IMR-90 (cell line): ENCODE data around the gene CMC2. TPM values are rescaled to one million over a fixed set of nuclear protein-coding genes. Genes with fewer than 3 reads are reported as not detected.

ENCODE experiments used
- ATAC-seq: fragments of 200-7000 bp; cut with Tn5 transposase; 2 replicates; pipeline ENCODE4 v1.9.1; 2020; ENCODE audit warnings: low read depth, mild to moderate bottlenecking, moderate library complexity
- BruUV-seq: library from RNA; stranded (reverse); fragments of 400-500 nt; replicated peaks from 2 replicates; lab custom pipeline; 2021; lab: Mats Ljungman, UMichigan
- CTCF ChIA-PET: fragments of 300-600 bp; formaldehyde crosslinking; extraction: SDS; loops from one replicate; lab custom pipeline; 2021; ENCODE audit warnings: antibody characterized with exemption; lab: Yijun Ruan, JAX
- POLR2A ChIA-PET: fragments of 300-600 bp; sonication (Branson Sonifier 250); formaldehyde crosslinking; loops from one replicate; lab custom pipeline; 2022; ENCODE audit warnings: antibody characterized with exemption; ENCODE audit not compliant: unreplicated experiment; lab: Charles Lee
- DNase-seq: peaks from one replicate; pipeline ENCODE4 v3.0.0; 2013
- H2AFZ ChIP-seq: replicated peaks from 2 replicates; pipeline ENCODE3; 2013; ENCODE audit warnings: low read length, mild to moderate bottlenecking; ENCODE audit not compliant: poor library complexity
- H2AK5ac ChIP-seq: 2 replicates; pipeline ENCODE4 v1.6.1; 2013; ENCODE audit warnings: low read depth, low read length, inconsistent platforms
- H2AK9ac ChIP-seq: replicated peaks from 2 replicates; pipeline ENCODE3; 2013; ENCODE audit warnings: mild to moderate bottlenecking, low read depth, low read length, moderate library complexity; ENCODE audit not compliant: poor library complexity
- H2BK120ac ChIP-seq: 2 replicates; pipeline ENCODE4 v1.6.1; 2013; ENCODE audit warnings: low read depth, low read length, inconsistent platforms
- H2BK15ac ChIP-seq: 3 replicates; pipeline ENCODE4 v1.6.1; 2013; ENCODE audit warnings: low read depth, low read length, inconsistent platforms
- H2BK20ac ChIP-seq: 2 replicates; pipeline ENCODE4 v1.6.1; 2013; ENCODE audit warnings: low read depth, mild to moderate bottlenecking, inconsistent platforms, low read length, moderate library complexity
- H2BK5ac ChIP-seq: 2 replicates; pipeline ENCODE4 v1.6.1; 2013; ENCODE audit warnings: mild to moderate bottlenecking, low read depth, low read length, inconsistent platforms; ENCODE audit not compliant: poor library complexity, severe bottlenecking
- H3K14ac ChIP-seq: replicated peaks from 2 replicates; pipeline ENCODE4 v1.6.1; 2013; ENCODE audit warnings: low read depth, low read length, inconsistent platforms
- H3K18ac ChIP-seq: 2 replicates; pipeline ENCODE4 v1.6.1; 2013; ENCODE audit warnings: low read depth, low read length, control low read depth
- H3K23ac ChIP-seq: 2 replicates; pipeline ENCODE4 v1.6.1; 2013; ENCODE audit warnings: low read depth, low read length, inconsistent platforms
- H3K27ac ChIP-seq: 2 replicates; pipeline ENCODE4 v1.5.1; 2013; ENCODE audit warnings: mild to moderate bottlenecking, control low read depth, low read length; ENCODE audit not compliant: insufficient read depth
- H3K27me3 ChIP-seq: 2 replicates; pipeline ENCODE4 v1.6.1; 2013; ENCODE audit warnings: low read length; ENCODE audit not compliant: control insufficient read depth, insufficient read depth
- H3K36me3 ChIP-seq: 2 replicates; pipeline ENCODE4 v1.6.1; 2013; ENCODE audit warnings: low read length, mixed read lengths; ENCODE audit not compliant: control insufficient read depth, insufficient read depth
- H3K4ac ChIP-seq: 2 replicates; pipeline ENCODE4 v1.6.1; 2013; ENCODE audit warnings: low read depth, low read length, inconsistent platforms
- H3K4me1 ChIP-seq: 2 replicates; pipeline ENCODE4 v1.6.1; 2013; ENCODE audit warnings: low read length, mixed read lengths; ENCODE audit not compliant: control insufficient read depth, insufficient read depth
- H3K4me2 ChIP-seq: 2 replicates; pipeline ENCODE4 v1.6.1; 2013; ENCODE audit warnings: low read depth, mild to moderate bottlenecking, control low read depth, low read length, moderate library complexity
- H3K4me3 ChIP-seq: 2 replicates; pipeline ENCODE4 v1.5.1; 2013; ENCODE audit warnings: low read depth, mild to moderate bottlenecking, control low read depth, low read length, moderate library complexity; ENCODE audit not compliant: insufficient read depth
- H3K56ac ChIP-seq: 2 replicates; pipeline ENCODE4 v1.6.1; 2013; ENCODE audit warnings: low read length, inconsistent platforms; ENCODE audit not compliant: insufficient read depth; ENCODE audit errors: extremely low read depth
- H3K79me1 ChIP-seq, 2 experiments: 2 replicates each; pipeline ENCODE4 v1.6.1; 2013; ENCODE audit warnings: low read length in 2 of 2, inconsistent platforms in 1 of 2, low read depth in 1 of 2
- H3K9ac ChIP-seq: 2 replicates; pipeline ENCODE4 v1.6.1; 2013; ENCODE audit warnings: low read depth, low read length, control low read depth
- H3K9me1 ChIP-seq: 2 replicates; pipeline ENCODE4 v1.6.1; 2013; ENCODE audit warnings: low read length, inconsistent platforms; ENCODE audit not compliant: insufficient read depth
- H3K9me3 ChIP-seq: 2 replicates; pipeline ENCODE4 v1.6.1; 2013; ENCODE audit warnings: low read length; ENCODE audit not compliant: control insufficient read depth, insufficient read depth
- H4K20me1 ChIP-seq: 2 replicates; pipeline ENCODE4 v1.6.1; 2013; ENCODE audit warnings: low read length, inconsistent platforms; ENCODE audit not compliant: insufficient read depth
- H4K5ac ChIP-seq: 2 replicates; pipeline ENCODE4 v1.6.1; 2013; ENCODE audit warnings: mild to moderate bottlenecking, low read depth, low read length, control low read depth
- H4K8ac ChIP-seq, 2 experiments: 2 replicates each; pipeline ENCODE4 v1.6.1; 2013; ENCODE audit warnings: low read depth in 2 of 2, low read length in 2 of 2, control low read depth in 1 of 2, inconsistent platforms in 1 of 2
- H4K91ac ChIP-seq: 2 replicates; pipeline ENCODE4 v1.6.1; 2013; ENCODE audit warnings: low read depth, low read length, inconsistent platforms; ENCODE audit not compliant: insufficient read depth
- BHLHE40 ChIP-seq: fragments of 150-350 bp; IDR thresholded peaks from 2 replicates; pipeline ENCODE4 v1.6.1; 2016; ENCODE audit warnings: mild to moderate bottlenecking, low read depth, low read length
- CHD1 ChIP-seq: IDR thresholded peaks from 2 replicates; pipeline ENCODE4 v1.6.1; 2012; ENCODE audit warnings: low read depth, low read length, improper control_type of control experiment
- CTCF ChIP-seq: conservative IDR thresholded peaks from 2 replicates; pipeline ENCODE4 v1.5.1; 2012; ENCODE audit warnings: mild to moderate bottlenecking, low read depth, low read length, improper control_type of control experiment
- ELK1 ChIP-seq: fragments of 150-350 bp; IDR thresholded peaks from 2 replicates; pipeline ENCODE4 v1.6.1; 2016; ENCODE audit warnings: low read depth, mild to moderate bottlenecking, low read length, moderate library complexity, borderline replicate concordance
- FOS ChIP-seq: fragments of 150-350 bp; IDR thresholded peaks from 2 replicates; pipeline ENCODE4 v1.6.1; 2016; ENCODE audit warnings: low read depth, low read length
- MAFK ChIP-seq: IDR thresholded peaks from 2 replicates; pipeline ENCODE4 v1.6.1; 2012; ENCODE audit warnings: low read depth, low read length, improper control_type of control experiment
- MAZ ChIP-seq: IDR thresholded peaks from 2 replicates; pipeline ENCODE4 v1.6.1; 2012; ENCODE audit warnings: low read depth, mild to moderate bottlenecking, low read length, improper control_type of control experiment, moderate library complexity, borderline replicate concordance
- MXI1 ChIP-seq: IDR thresholded peaks from 2 replicates; pipeline ENCODE4 v1.6.1; 2012; ENCODE audit warnings: low read depth, mild to moderate bottlenecking, low read length, moderate library complexity, borderline replicate concordance
- NFE2L2 ChIP-seq: fragments of 150-350 bp; IDR thresholded peaks from 2 replicates; pipeline ENCODE4 v1.6.1; 2016; ENCODE audit warnings: low read depth, mild to moderate bottlenecking, low read length
- RAD21 ChIP-seq: IDR thresholded peaks from 2 replicates; pipeline ENCODE4 v1.6.1; 2012; ENCODE audit warnings: low read length, improper control_type of control experiment
- RCOR1 ChIP-seq: IDR thresholded peaks from 2 replicates; pipeline ENCODE4 v1.6.1; 2012; ENCODE audit warnings: mild to moderate bottlenecking, low read length, improper control_type of control experiment; ENCODE audit not compliant: insufficient replicate concordance
- RFX5 ChIP-seq: IDR thresholded peaks from 2 replicates; pipeline ENCODE4 v1.8.0; 2012; ENCODE audit warnings: low read depth, mild to moderate bottlenecking, low read length, moderate library complexity
- SMC3 ChIP-seq: fragments of 150-350 bp; IDR thresholded peaks from 2 replicates; pipeline ENCODE4 v1.6.1; 2016; ENCODE audit warnings: low read depth, mild to moderate bottlenecking, antibody characterized with exemption, low read length, moderate library complexity
- USF2 ChIP-seq: fragments of 150-350 bp; IDR thresholded peaks from 2 replicates; pipeline ENCODE4 v1.6.1; 2017; ENCODE audit warnings: mild to moderate bottlenecking, antibody characterized with exemption, low read length, low read depth
- WGBS, 2 experiments: methylation state at CpG; one replicate each; pipeline versions ENCODE4 v1.1.5 to v1.1.7; 2013; ENCODE audit warnings: missing lambda C conversion rate in 2 of 2; ENCODE audit not compliant: insufficient read length in 1 of 2; ENCODE audit errors: extremely low coverage in 2 of 2; 5-methylcytosine and 5-hydroxymethylcytosine counted together
- dilution Hi-C: fragments of 300-500 bp; cut with HindIII; formaldehyde crosslinking; loops from one replicate; pipeline ENCODE4 v1.14.3; 2018; ENCODE audit warnings: low sequenced_read_pairs; ENCODE audit not compliant: unreplicated experiment
- in situ Hi-C: fragments of 300-500 bp; cut with MboI; formaldehyde crosslinking; loops from 3 replicates; pipeline ENCODE4 v1.14.3; 2019; ENCODE audit warnings: low sequenced_read_pairs, inconsistent platforms, mixed read lengths
- intact Hi-C: fragments of 100-400 bp; cut with micrococcal nuclease; formaldehyde crosslinking; loops from 2 replicates; pipeline ENCODE4 v1.10.0; 2022
- polyA plus RNA-seq, 3 experiments: library from polyadenylated mRNA; depleted of rRNA; stranded (reverse); fragments of >200 nt; gene quantifications; 2 replicates each; pipeline ENCODE4 v1.2.3, GENCODE V29; 2012; ENCODE audit warnings: low replicate concordance in 1 of 3
- total RNA-seq: library from RNA; depleted of rRNA; stranded (reverse); fragments of >200 nt; gene quantifications from 2 replicates; pipeline ENCODE4 v1.2.3, GENCODE V29; 2012

Gene CMC2
- total and polyA plus RNA-seq, 2 of the 4 experiments (the other 2 are of a cell fraction) = 57.0 to 104 TPM

- in situ Hi-C loops (no loop called here), intact Hi-C loops (no loop called here), dilution Hi-C loops (no loop called here)
- ATAC-seq = no peak
- H3K4me1 ChIP-seq = no peaks in the 10 kb centered on the region; the same call in 1 of the 2 replicates
- ChIA-PET POLR2A (no interaction called here), CTCF (no interaction called here)
- H4K5ac ChIP-seq = no peak overlapping the region
- H4K8ac ChIP-seq = no peak overlapping the region
- no peak overlapping the region for H3K4ac ChIP-seq
- peaks cover 9% of the 10 kb centered on the region; the same call in 1 of the 2 replicates for H3K36me3 ChIP-seq
- H3K23ac ChIP-seq = no peak overlapping the region
- H3K18ac ChIP-seq = no peak overlapping the region
- BruUV-seq = no TSS peak
- H3K27ac ChIP-seq = no peak overlapping the region
- H4K20me1 ChIP-seq = no peaks in the 10 kb centered on the region; the same call in 1 of the 2 replicates
- H2BK120ac ChIP-seq = no peak overlapping the region
- H4K91ac ChIP-seq = no peak overlapping the region
- no peaks in the 10 kb centered on the region for H3K27me3 ChIP-seq
- no peak for DNase-seq
- TF ChIP-seq BHLHE40 = no peak
- no peak for TF ChIP-seq CTCF
- no peak for TF ChIP-seq FOS
- no peak for TF ChIP-seq MXI1
- no peak for TF ChIP-seq RFX5
- no peak for TF ChIP-seq CHD1
- TF ChIP-seq MAZ = no peak
- no peak for TF ChIP-seq RAD21
- no peak for TF ChIP-seq ELK1
- TF ChIP-seq USF2 = no peak
- no peak for TF ChIP-seq MAFK
- no peak for TF ChIP-seq NFE2L2
- no peak for TF ChIP-seq RCOR1
- TF ChIP-seq SMC3 = no peak
- H3K14ac ChIP-seq = no peak overlapping the region
- H2AK9ac ChIP-seq = no peak overlapping the region
- no peak overlapping the region for H2BK5ac ChIP-seq
- H2AFZ ChIP-seq = no peak overlapping the region
- no peak overlapping the region for H2AK5ac ChIP-seq
- H3K9me1 ChIP-seq = 0 out of 2 replicates have a peak, but pooled peaks cover 3% of the 10 kb centered on the region
- peaks cover 20 to 34% of the 10 kb centered on the region in 2 experiments for H3K79me1 ChIP-seq
- no peak overlapping the region for H3K4me2 ChIP-seq
- no peak overlapping the region for H3K4me3 ChIP-seq
- H3K9ac ChIP-seq = no peak overlapping the region
- no peaks in the 10 kb centered on the region for H3K9me3 ChIP-seq
- H3K56ac ChIP-seq = no peak overlapping the region
- no peak overlapping the region for H2BK15ac ChIP-seq
- no CpG with 5 or more reads among the region's 3 CpGs for whole genome bisulfite sequencing, 2 experiments
- no peak overlapping the region for H2BK20ac ChIP-seq
Measured at GRCh38 chr16:81012974-81013373, 6.3 kb upstream of the CMC2 start.
